NCI-H2227 (cell line): ENCODE results near the gene PXN.
A peak's percentile ranks its signal among the peaks of the same experiment; 100 is the strongest.
"Not testable (repeated sequence)": the region's sequence is repeated elsewhere in the genome, so short reads cannot be mapped to it uniquely, and the experiment has no call there.

Experiments used
- DNase-seq: peaks from one replicate; lab custom pipeline; 2025; ENCODE audit not compliant: unreplicated experiment; lab: John Stamatoyannopoulos, UW

The PXN gene

DNA sequence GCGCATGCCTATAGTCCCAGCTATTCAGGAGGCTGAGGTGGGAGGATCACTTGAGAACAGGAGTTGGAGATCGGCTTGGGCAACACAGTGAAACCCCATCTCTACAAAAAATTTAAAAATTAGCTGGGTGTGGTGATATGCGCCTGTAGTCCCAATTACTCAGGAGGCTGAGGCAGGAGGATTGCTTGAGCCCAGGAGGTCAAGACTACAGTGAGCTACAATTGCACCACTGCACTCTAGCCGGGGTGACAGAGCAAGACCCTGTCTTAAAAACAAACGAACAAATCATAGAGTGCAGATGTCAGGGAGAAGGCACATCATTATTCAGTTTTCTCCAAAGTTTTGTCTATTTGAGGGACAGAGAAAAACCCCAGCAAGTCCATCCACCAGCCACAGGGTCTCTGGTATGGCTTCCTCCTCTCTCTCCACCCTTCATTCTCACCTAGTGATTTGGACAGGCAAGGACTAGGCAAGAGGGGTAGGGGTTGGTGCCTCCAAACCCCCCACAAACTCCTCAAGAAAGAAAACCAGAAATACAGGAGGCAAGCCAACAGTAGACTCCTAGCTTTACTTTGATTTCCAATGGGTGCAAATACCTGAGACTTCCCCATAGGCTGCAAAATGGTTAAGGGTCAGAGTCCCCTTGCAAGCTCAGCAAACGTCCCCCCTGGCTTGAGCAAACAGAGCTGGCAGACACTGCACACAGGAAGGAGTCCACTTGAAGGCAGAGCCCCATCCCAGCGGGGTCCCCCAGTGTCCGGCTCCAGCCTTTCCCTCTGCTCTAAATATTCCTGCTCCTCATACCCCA is 38.1 kb downstream of the PXN start:
- DNase-seq: no peak

DNA sequence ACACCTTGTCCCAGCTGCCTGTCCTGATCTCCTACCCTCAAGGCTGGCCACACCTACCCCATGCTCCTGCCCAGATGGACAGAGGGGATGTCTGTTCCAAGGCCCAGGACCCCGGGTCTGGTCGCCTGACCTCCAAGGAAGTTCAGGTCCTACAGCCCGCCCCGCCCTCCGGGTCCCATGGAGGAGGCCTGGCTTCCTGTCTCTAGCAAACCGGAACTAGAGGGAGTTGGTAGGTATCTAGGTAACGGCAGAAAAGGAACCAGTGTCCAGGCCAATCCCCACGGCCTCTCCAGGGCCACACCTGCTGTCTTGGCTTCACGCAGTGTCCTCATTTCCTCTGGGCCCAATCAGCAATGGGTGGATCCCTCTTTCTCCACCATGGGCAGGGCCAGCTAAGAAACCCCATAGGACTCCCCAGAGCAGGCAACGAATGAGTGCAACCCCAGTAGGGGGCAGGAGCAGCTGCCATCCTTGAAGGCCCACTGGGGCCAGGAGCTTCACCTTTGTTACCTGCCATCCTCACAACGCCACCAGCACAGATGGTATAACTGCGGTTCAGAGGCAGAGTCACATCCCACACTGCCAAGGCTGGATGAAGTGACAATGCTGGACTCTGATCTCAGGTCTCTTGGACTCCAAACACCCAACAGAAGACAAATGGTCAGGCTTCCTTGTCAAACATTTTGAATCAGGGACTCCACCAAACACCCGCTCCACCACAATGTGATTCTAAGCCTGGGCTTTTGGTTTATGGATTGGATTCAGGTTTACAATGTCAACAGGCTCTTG is 39.5 kb downstream of the PXN start:
- DNase-seq: no peak

DNA sequence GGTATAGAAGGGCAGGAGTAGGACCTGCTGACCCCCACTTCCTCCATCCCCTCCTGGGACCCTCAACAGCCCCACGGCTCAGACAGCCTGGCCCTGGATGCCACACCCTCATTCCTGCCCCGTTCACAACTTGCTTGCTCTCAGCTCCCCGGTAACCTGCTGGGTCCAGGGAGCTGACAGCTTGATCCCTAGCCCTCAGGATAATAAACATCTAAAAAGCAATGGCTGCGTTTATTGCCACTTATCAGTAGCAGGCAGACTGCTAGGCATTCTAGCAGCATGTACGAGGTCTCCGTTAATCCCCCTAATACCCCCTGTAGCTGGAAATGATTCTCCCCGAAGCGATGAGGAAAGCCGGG is 40.4 kb downstream of the PXN start:
- peak; percentile 51 for DNase-seq

DNA sequence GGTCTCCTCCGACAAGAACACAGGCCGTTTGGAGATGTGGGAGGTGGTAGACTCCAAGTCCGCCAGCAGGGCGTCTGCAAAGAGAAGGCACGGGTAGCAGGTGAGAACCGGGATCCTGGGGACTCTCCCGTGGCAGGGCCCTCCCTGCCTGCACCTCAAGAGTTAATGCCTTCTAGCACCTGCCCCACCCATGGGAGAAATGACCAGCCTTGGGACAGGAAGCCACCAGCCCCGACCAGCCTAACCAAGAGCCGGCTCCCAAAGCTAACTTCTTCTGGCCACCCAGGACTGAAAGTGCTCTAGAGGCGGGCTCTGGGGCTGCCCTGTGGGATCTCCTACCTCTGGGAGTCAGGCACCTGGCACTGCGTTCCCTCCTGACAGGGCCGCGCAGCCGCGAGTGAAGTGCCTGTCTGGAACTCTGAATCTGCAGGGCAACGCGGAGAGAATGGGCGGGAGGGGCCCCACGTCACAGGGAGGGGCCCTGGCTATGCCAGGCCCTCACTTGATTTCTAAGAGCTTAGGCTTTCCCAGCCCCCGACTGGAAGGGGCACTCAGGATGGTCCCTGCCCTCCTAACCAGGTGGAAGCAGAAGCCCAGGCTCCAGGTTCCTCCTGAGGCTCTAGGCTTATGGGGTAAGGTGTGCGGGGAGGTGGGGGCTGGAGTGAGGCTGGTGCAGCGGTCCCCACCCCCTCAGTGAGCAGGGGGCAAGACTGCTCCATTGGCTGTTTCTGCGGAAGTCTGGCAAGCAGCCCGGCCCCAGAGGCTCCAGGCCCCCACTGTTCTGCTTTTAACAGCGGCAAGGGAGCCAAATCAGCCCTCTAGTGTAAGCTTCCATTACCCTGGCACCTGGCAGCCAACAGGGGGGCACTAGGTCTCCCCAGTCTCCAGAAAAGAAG is 41.0 kb downstream of the PXN start:
- DNase-seq: peak; percentile 81

DNA sequence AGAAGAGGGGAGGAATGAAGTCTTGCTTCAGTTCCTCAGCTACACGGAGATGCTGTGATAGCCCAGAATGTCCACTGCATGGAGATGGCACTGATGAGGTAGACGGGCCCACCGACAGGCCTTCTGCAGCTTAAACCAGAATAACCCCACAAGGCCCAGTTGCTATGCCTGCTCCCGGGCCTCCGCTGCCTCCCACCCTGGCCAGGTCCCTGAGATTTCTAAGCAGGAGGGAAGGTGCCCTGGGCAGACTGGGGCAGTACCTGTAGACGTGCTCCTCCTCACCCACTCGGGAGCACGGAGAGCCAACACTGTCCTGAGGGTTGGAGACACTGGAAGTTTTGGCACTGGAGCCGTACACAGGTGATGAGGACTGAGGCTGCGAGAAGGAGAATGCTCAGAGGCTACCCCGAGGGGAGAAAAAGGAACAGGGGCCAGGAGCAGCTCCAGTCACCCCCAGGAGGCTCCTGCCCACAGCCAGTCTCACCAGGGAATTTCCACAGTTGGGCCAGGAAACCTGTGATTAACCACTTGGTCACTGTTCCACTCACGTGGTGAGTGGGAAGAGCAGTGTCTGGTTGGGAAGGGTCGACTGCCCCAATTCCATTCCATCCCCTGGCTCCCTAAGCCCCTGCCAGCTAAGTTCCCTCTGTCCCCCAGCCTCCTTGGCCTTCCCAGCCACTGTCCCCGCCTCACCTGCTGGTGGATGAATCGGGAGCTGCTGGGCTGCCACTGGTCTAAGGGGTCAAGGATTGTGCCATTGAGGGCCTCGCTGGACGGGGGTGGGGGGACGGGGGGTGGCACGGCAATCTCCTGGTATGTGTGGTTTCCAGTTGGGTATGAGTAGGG is 41.8 kb downstream of the PXN start:
- no peak for DNase-seq

GRCh38 chr12:120222288-120222832 is 43.2 kb downstream of the PXN start:
- no peak for DNase-seq

DNA sequence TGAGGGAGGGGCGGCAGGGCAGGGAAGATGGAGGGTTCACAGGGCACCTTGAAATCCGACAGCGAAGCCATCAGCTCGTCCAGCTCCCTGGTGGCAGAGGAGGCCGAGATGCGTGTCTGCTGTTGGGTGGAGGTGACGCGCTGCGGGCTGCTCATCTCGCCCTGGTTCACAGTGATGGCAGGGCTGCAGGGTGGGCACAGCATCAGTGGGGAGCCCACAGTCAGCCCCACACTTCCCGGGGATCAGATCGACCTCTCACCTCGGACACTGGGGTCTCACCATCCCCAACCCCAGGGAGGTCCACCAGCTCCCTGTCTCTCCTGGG is 44.0 kb downstream of the PXN start:
- DNase-seq: no peak

DNA sequence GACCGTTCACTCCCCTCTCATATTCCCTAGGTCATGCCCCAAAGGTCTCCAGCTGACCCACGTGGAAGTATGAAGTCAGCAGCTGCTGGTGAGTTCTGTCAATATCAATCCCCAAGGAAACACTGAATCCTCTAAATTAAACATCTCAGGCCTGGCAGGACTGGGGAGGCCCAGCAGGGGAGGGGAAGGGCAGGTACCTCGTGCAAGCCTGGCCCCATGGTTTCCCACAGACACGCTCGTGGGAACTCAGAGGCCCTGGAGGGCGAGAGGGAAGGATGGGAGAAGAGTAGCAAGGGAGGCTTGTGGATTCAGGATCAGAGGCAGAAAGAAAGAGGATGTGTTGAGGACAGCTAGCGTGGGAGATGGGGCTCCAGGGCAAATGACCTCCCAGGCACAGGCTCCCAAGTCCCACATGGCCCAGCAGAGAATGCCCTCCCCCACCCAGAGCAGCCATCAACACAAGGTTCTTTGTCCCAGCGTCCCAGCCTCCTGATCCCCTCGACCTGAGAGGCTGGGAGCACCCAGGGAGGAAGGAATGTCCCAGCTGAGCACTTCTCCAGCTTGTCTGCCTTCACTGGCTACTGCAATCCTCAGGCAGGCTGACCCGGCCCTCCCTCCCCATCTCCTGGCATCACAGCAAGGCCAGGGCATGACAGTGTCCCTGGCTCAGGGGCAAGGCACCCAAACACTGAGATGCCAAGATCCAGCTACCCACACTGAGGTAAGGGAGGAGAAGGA is 44.5 kb downstream of the PXN start:
- DNase-seq: no peak

DNA sequence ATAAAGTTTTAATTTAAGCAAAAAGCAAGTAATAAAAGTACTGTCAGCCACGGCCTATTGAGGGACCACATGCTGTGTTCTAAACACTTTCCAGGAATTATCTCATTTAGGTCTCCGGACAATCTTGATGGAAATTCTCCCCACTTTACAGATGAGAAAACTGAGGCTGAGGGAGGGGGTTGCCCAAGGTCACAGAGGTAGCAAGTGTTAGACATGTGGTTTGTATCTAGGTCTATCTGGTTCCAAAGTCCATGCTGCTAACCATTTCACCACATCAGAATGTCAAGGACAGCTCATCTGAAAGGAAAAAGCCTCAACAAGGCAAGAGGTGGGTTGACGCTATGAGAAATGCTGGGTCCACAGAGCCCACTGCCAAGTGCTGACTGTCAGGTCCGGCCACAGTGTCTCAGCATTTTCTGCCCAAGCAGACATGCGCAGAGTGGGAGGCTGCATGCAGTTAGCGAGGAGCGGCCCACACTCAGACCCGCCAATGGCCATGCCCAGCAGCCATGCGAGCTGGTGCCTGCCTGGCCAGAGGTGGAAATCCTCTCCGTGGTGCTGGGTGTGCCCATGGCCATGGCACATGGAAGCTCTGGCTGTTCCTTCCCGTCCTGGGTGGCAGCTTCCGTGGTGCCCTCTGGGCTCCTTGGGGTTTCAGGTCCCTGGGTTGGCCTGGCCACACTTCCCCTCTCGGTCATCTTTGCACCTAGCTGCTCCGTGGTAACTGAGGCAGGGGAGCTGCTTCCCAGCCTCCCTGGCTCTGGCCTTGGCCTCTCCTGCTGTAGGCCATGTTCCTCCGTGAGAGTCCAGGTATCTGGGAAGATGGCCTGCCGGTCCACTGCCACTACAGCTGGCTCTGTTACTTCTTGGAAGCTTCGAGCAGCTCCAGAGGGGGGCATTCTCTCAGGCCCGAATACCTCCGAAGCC is 46.6 kb downstream of the PXN start:
- no peak for DNase-seq

DNA sequence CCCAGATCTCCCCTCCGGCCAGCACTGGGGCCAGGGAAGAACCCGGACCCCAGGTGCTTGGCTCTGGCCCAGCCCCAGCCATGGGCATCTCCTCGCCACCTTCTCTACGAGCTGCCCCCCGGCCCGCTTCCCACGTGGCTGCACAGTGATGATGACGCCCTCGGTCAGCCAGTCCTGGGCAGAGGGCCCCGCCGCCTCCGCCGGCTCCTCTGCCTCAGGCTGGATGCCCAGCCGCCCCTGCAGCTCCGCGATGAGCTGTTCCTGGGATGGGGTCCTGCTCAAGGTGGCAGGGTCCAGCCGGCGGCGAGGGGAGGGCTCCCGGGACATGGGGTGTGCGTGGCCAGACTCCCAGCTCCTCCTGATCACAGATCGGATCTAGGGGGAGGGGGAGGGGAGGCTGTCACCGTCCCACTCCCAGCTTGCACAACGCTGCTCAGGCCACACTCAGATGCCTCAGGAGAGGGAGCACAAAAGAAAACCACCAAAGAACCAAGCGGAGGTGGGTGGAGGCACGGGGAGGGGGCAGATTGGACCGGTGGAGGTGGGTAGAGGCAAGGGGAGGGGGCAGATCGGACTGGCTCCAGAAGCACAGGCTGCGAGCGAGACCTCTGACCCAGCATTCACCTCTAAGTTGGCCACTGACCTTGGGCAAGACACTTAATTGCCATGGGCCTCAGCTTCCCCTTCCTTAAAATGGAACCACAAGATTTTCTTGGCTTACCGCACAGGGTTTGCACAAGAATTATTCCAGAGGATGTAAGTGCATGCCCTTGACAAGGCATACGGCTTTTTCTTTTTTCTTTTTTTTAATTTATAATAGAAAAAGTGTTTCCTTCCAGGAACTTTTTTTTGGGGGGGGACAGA is 48.6 kb downstream of the PXN start:
- no peak for DNase-seq

DNA sequence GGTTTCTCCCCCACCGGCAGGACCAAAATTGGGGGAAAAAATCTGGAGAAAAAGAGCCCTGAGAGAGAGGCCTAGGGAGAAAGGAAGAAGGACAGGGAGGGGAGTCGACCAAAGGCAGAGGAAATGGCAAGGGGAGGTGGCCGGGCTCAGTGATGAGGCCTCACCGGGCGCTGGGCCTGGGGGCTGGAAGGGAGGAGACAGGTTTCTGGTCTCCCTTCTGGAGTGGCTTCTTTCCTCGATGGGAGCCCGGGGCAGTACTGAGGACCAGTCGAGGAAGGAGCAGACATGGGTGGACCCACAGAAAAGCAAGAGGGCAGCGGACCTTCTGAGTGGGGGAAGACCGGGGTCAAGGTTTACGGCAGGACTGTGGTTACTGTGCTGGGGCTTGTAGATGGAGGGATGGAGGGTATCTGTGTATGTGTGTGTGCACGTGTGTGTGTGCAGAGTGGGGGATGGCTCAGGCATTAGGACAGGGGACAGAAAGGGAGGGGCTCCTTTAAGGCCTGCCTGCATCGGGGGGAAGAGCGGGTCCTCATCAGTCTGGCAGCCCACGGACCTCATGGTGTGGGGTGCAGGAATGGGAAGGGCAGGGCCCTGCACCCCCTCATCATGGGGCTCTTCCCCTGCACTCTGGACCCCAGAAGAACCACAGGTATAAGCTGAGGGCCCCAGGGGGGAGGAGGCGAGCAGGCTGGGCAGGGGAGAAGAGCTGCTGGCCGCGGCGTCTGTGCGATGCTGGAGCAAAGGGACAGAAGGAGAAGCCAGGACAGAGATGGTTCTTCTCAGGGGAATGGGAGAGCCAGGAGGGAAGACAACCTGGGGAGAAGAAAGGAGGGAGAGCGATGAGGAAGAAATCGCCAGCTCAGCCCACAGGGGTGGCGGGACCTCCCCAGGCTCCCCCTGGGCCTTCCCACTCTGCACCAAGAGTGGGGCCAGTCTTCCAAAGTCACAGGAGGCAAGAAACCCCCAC is 49.5 kb downstream of the PXN start:
- no peak for DNase-seq

- no peak for DNase-seq
These were observed 50.2 kb downstream of the PXN start for GRCh38 chr12:120215357-120215735.

- no peak for DNase-seq
These were observed 50.7 kb downstream of the PXN start for GRCh38 chr12:120214626-120215356.

- DNase-seq: no peak
These were observed 51.8 kb downstream of the PXN start for GRCh38 chr12:120213758-120214157.

DNA sequence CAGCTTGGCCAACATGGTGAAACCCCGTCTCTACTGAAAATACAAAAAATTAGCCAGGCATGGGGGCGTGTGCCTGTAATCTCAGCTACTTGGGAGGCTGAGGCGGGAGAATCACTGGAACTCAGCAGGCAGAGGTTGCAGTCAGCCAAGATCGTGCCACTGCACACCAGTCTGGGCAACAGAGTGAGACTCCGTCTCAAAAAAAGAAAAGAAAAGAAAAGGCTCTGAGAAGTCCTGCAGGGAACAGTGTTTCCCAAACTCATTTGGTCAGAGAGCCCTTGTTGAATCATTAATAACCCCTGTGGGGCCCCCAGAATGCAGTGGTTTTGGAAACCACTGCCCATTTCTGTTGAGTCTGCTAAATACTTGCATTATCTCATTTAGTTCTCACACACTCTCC is 52.3 kb downstream of the PXN start:
- DNase-seq: not testable (repeated sequence)

DNA sequence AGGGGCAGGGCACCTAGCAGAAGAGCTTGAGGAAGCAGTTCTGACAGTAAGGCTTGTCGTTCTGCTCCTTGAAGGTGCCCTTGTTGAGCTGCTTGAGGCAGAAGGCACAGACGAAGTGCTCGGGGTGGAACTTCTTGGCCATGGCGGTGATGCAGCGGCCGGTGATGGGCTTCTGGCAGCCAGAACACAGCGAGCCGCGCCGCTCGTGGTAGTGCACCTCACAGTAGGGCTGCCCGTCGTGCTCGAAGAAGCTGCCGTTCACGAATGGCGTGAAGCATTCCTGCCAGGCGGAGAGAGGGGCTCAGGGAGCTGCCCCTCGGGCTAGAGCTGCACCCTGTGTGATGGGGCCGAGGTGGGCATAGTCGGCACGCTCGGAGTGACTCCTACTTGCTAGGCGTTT is 53.2 kb downstream of the PXN start:
- DNase-seq: no peak
